ENCODE measurements around the gene JARID2.

The JARID2 gene

GRCh38 chr6:15362274-15363160, 116.6 kb downstream of the JARID2 start:
- DNase-seq: no peak

GRCh38 chr6:15363164-15363522, 117.3 kb downstream of the JARID2 start:
- DNase-seq: no peak

- DNase-seq: no peak
Measured at GRCh38 chr6:15363523-15364400, 117.9 kb downstream of the JARID2 start.

GRCh38 chr6:15364401-15365037, 118.7 kb downstream of the JARID2 start:
- no peak for DNase-seq

GRCh38 chr6:15365273-15365687, 119.4 kb downstream of the JARID2 start:
- DNase-seq: peak; percentile 60

GRCh38 chr6:15366003-15366535, 120.2 kb downstream of the JARID2 start:
- no peak for DNase-seq

GRCh38 chr6:15366879-15367278, 121.0 kb downstream of the JARID2 start:
- no peak for DNase-seq

- no peak for DNase-seq
Measured at GRCh38 chr6:15368186-15368585, 122.3 kb downstream of the JARID2 start.

GRCh38 chr6:15368873-15369272, 123.0 kb downstream of the JARID2 start:
- DNase-seq: no peak

- no peak for DNase-seq
Measured at GRCh38 chr6:15369838-15370237, 124.0 kb downstream of the JARID2 start.

- no peak for DNase-seq
Measured at GRCh38 chr6:15370733-15371671, 125.1 kb downstream of the JARID2 start.

- no peak for DNase-seq
Measured at GRCh38 chr6:15372932-15373331, 127.1 kb downstream of the JARID2 start.

GRCh38 chr6:15374119-15374518, 128.2 kb downstream of the JARID2 start:
- DNase-seq: no peak

- no peak for DNase-seq
Measured at GRCh38 chr6:15375018-15375417, 129.1 kb downstream of the JARID2 start.

- DNase-seq: no peak
Measured at GRCh38 chr6:15375638-15376290, 129.9 kb downstream of the JARID2 start.

- no peak for DNase-seq
Measured at GRCh38 chr6:15376900-15377487, 131.1 kb downstream of the JARID2 start.

- no peak for DNase-seq
Measured at GRCh38 chr6:15378272-15378671, 132.4 kb downstream of the JARID2 start.

- no peak for DNase-seq
Measured at GRCh38 chr6:15378866-15379265, 133.0 kb downstream of the JARID2 start.

- DNase-seq: no peak
Measured at GRCh38 chr6:15380351-15380750, 134.5 kb downstream of the JARID2 start.

- no peak for DNase-seq
Measured at GRCh38 chr6:15382089-15382488, 136.2 kb downstream of the JARID2 start.

- DNase-seq: no peak
Measured at GRCh38 chr6:15382712-15383111, 136.8 kb downstream of the JARID2 start.

All from stimulated activated CD4-positive, alpha-beta T cell treated with anti-CD3 and anti-CD28 coated beads, Interleukin-15, amount 100 ng/mL, for 24 hours (primary cell).